Neural cell (in vitro differentiated cells): ENCODE measurements around the gene KIRREL3. TPM values are rescaled to one million over a fixed set of nuclear protein-coding genes. Genes with fewer than 3 reads are reported as not detected.

ENCODE experiments used
- H2AFZ ChIP-seq: fragments of 200-600, 300-800 bp; sonication (generic), shearing (Covaris generic); 2 replicates; pipeline ENCODE4 v1.6.0; 2014; ENCODE audit warnings: low read depth, mild to moderate bottlenecking, antibody characterized with exemption, low read length, moderate library complexity
- H3F3A ChIP-seq: fragments of 200-600 bp; shearing (Covaris generic); 2 replicates; pipeline ENCODE4 v1.6.1; 2016; ENCODE audit warnings: mild to moderate bottlenecking, moderate library complexity, mixed read lengths, antibody characterized with exemption, low read length; ENCODE audit not compliant: insufficient read depth, poor library complexity, severe bottlenecking
- H3K27ac ChIP-seq: fragments of 200-600, 300-800 bp; sonication (generic), shearing (Covaris generic); 2 replicates; pipeline ENCODE4 v1.5.1; 2014; ENCODE audit warnings: mild to moderate bottlenecking, low read length, moderate library complexity
- H3K27me3 ChIP-seq: fragments of 300-800, 200-600 bp; sonication (generic), shearing (Covaris generic); 2 replicates; pipeline ENCODE4 v1.6.0; 2014; ENCODE audit warnings: mild to moderate bottlenecking, low read depth, low read length, moderate library complexity; ENCODE audit not compliant: insufficient read depth
- H3K36me3 ChIP-seq: fragments of 300-800, 200-600 bp; sonication (generic), shearing (Covaris generic); 2 replicates; pipeline ENCODE4 v1.5.1; 2014; ENCODE audit warnings: mild to moderate bottlenecking, antibody characterized with exemption, low read length, moderate library complexity; ENCODE audit not compliant: insufficient read depth
- H3K4me2 ChIP-seq: fragments of 300-800, 200-600 bp; sonication (generic), shearing (Covaris generic); 2 replicates; pipeline ENCODE4 v1.6.0; 2014; ENCODE audit warnings: mild to moderate bottlenecking, low read length
- H3K4me3 ChIP-seq: fragments of 300-800, 200-600 bp; sonication (generic), shearing (Covaris generic); 2 replicates; pipeline ENCODE4 v1.5.1; 2014; ENCODE audit warnings: mild to moderate bottlenecking, low read length, moderate library complexity
- H3K79me2 ChIP-seq: fragments of 200-600 bp; shearing (Covaris generic); replicated peaks from 2 replicates; pipeline ENCODE4 v1.6.0; 2014; ENCODE audit warnings: mild to moderate bottlenecking, low read length, moderate library complexity; ENCODE audit not compliant: insufficient read depth
- H3K9ac ChIP-seq: fragments of 300-800, 200-600 bp; sonication (generic), shearing (Covaris generic); 2 replicates; pipeline ENCODE4 v1.6.1; 2016; ENCODE audit warnings: mild to moderate bottlenecking, low read length, mixed read lengths
- H3K9me2 ChIP-seq: fragments of 200-600 bp; shearing (Covaris generic); 2 replicates; pipeline ENCODE4 v1.6.1; 2016; ENCODE audit warnings: mild to moderate bottlenecking, low read length, mixed read lengths; ENCODE audit not compliant: insufficient read depth
- H3K9me3 ChIP-seq: fragments of 200-600, 300-800 bp; sonication (generic), shearing (Covaris generic); 2 replicates; pipeline ENCODE4 v1.6.1; 2016; ENCODE audit warnings: mild to moderate bottlenecking, mixed run types, low read length, moderate library complexity, mixed read lengths
- H4K20me1 ChIP-seq: fragments of 200-600 bp; shearing (Covaris generic); 2 replicates; pipeline ENCODE4 v1.6.1; 2016; ENCODE audit warnings: mild to moderate bottlenecking, mixed run types; ENCODE audit not compliant: insufficient read depth
- EP300 ChIP-seq: fragments of 450-650 bp; conservative IDR thresholded peaks from 2 replicates; pipeline ENCODE4 v1.6.1; 2014; ENCODE audit warnings: antibody characterized with exemption, mild to moderate bottlenecking, moderate library complexity; ENCODE audit not compliant: poor library complexity, severe bottlenecking
- EZH2 ChIP-seq: fragments of 200-600, 300-800 bp; shearing (Covaris generic), sonication (generic); IDR thresholded peaks from 2 replicates; pipeline ENCODE4 v1.6.1; 2014; ENCODE audit warnings: antibody characterized with exemption, low read length, borderline replicate concordance, mild to moderate bottlenecking; ENCODE audit not compliant: insufficient read depth, poor library complexity, severe bottlenecking
- MXI1 ChIP-seq: fragments of 450-650 bp; conservative IDR thresholded peaks from 2 replicates; pipeline ENCODE4 v1.6.1; 2014; ENCODE audit warnings: antibody characterized with exemption, mild to moderate bottlenecking; ENCODE audit not compliant: poor library complexity, severe bottlenecking
- POLR2AphosphoS5 ChIP-seq: IDR thresholded peaks from 2 replicates; pipeline ENCODE4 v1.6.1; 2012
- RAD21 ChIP-seq: fragments of 450-650 bp; conservative IDR thresholded peaks from 2 replicates; pipeline ENCODE4 v1.6.1; 2014; ENCODE audit warnings: antibody characterized with exemption, mild to moderate bottlenecking, moderate library complexity
- REST ChIP-seq: IDR thresholded peaks from 2 replicates; pipeline ENCODE4 v1.6.1; 2012; ENCODE audit warnings: borderline replicate concordance
- SMC3 ChIP-seq: fragments of 450-650 bp; conservative IDR thresholded peaks from 2 replicates; pipeline ENCODE4 v1.6.1; 2014; ENCODE audit warnings: antibody characterized with exemption, mild to moderate bottlenecking, moderate library complexity; ENCODE audit not compliant: poor library complexity
- TAF1 ChIP-seq: IDR thresholded peaks from 2 replicates; pipeline ENCODE4 v1.6.1; 2012; ENCODE audit warnings: low read depth
- polyA plus RNA-seq: library from polyadenylated mRNA; depleted of rRNA; stranded (reverse); fragments of >200 nt; gene quantifications from 2 replicates; pipeline ENCODE4 v1.2.3, GENCODE V29; 2014
- TF ChIP-seq, protein P1 (sequence below): fragments of 450-650 bp; IDR thresholded peaks from 2 replicates; pipeline ENCODE4 v1.5.1; 2014; ENCODE audit warnings: antibody characterized with exemption, mild to moderate bottlenecking, moderate library complexity; ENCODE audit not compliant: poor library complexity, severe bottlenecking

KIRREL3 gene
- polyA plus RNA-seq, 1 donor from 2014 or later, result 23.8 TPM

DNA sequence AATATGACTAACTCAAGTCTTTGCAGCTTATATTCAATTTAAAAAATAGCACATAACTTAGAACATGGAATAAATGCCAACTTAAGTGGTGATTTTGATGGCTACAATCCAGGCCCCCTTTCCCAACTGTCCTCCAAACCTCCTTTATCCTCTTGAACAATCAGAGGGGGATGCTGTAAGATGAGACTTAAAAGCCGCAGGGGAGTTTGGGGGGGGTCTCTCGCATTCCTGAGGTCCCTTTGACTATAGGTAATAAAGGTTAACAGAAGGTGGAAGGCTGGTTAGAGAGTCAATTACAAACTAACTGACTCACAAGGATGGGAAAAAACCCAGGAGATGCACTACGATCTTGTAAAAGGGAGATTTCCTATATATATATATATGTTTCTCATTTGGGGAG is 101.8 kb downstream of the KIRREL3 start:
- no peak overlapping the region for H3K9ac ChIP-seq
- no peaks in the 10 kb centered on the region for H3F3A ChIP-seq
- no peak overlapping the region for H3K27ac ChIP-seq
- H2AFZ ChIP-seq, result no peak overlapping the region
- H3K9me2 ChIP-seq, result no peaks in the 10 kb centered on the region
- TF ChIP-seq REST, result no peak
- TF ChIP-seq MXI1, result no peak
- TF ChIP-seq POLR2AphosphoS5, result no peak
- TF ChIP-seq EZH2, result no peak
- no peak for TF ChIP-seq TAF1
- TF ChIP-seq SMC3, result no peak
- TF ChIP-seq, protein P1, sequence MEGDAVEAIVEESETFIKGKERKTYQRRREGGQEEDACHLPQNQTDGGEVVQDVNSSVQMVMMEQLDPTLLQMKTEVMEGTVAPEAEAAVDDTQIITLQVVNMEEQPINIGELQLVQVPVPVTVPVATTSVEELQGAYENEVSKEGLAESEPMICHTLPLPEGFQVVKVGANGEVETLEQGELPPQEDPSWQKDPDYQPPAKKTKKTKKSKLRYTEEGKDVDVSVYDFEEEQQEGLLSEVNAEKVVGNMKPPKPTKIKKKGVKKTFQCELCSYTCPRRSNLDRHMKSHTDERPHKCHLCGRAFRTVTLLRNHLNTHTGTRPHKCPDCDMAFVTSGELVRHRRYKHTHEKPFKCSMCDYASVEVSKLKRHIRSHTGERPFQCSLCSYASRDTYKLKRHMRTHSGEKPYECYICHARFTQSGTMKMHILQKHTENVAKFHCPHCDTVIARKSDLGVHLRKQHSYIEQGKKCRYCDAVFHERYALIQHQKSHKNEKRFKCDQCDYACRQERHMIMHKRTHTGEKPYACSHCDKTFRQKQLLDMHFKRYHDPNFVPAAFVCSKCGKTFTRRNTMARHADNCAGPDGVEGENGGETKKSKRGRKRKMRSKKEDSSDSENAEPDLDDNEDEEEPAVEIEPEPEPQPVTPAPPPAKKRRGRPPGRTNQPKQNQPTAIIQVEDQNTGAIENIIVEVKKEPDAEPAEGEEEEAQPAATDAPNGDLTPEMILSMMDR, result no peak
- TF ChIP-seq EP300, result no peak
- TF ChIP-seq RAD21, result no peak
- no peak overlapping the region for H3K4me2 ChIP-seq
- peaks cover 3% of the 10 kb centered on the region for H3K9me3 ChIP-seq
- no peaks in the 10 kb centered on the region for H4K20me1 ChIP-seq
- no peaks in the 10 kb centered on the region for H3K27me3 ChIP-seq
- H3K36me3 ChIP-seq, result no peaks in the 10 kb centered on the region
- no peak overlapping the region for H3K4me3 ChIP-seq
- H3K79me2 ChIP-seq, result no peaks in the 10 kb centered on the region

- H3K36me3 ChIP-seq, result no peaks in the 10 kb centered on the region
- no peak overlapping the region for H3K4me2 ChIP-seq
- H3K79me2 ChIP-seq, result no peaks in the 10 kb centered on the region
- no peaks in the 10 kb centered on the region for H4K20me1 ChIP-seq
- TF ChIP-seq SMC3 (no peak), RAD21 (no peak), EP300 (no peak), POLR2AphosphoS5 (no peak), EZH2 (no peak), MXI1 (no peak), REST (no peak), TAF1 (no peak)
- TF ChIP-seq, protein P1, result no peak
- peaks cover 3% of the 10 kb centered on the region for H3K9me3 ChIP-seq
- no peak overlapping the region for H3K27ac ChIP-seq
- no peak overlapping the region for H3K9ac ChIP-seq
- no peaks in the 10 kb centered on the region for H3K9me2 ChIP-seq
- no peak overlapping the region for H3K4me3 ChIP-seq
- H2AFZ ChIP-seq, result no peak overlapping the region
- no peaks in the 10 kb centered on the region for H3K27me3 ChIP-seq
- no peaks in the 10 kb centered on the region for H3F3A ChIP-seq
Measured at GRCh38 chr11:126897430-126897829, 103.1 kb downstream of the KIRREL3 start.
